AG04449 (cell line): ENCODE results near the gene ORMDL3.

Experiments
- CTCF ChIA-PET: fragments of 350-600 bp; formaldehyde crosslinking; extraction: SDS; loops from one replicate; lab custom pipeline; 2021; ENCODE audit warnings: antibody characterized with exemption; lab: Yijun Ruan, JAX
- POLR2A ChIA-PET: fragments of 400-600, 350-600 bp; formaldehyde crosslinking; extraction: SDS; loops from one replicate; lab custom pipeline; 2020; ENCODE audit warnings: antibody characterized with exemption, inconsistent platforms; lab: Yijun Ruan, JAX
- DNase-seq: peaks from one replicate; pipeline ENCODE4 v3.0.0-alpha.2; 2010; ENCODE audit warnings: low read depth, low spot score
- H3K4me3 ChIP-seq: 2 replicates; pipeline ENCODE4 v1.5.1; 2011; ENCODE audit warnings: low read depth, mild to moderate bottlenecking, control low read depth, low read length
- CTCF ChIP-seq: IDR thresholded peaks from one replicate; pipeline ENCODE4 v1.5.1; 2011; ENCODE audit warnings: mild to moderate bottlenecking, moderate library complexity, low read length, control low read depth, inconsistent platforms; ENCODE audit not compliant: insufficient read depth; ENCODE audit errors: missing control alignments

Gene ORMDL3

GRCh38 chr17:39971076-39971603 is 43.7 kb upstream of the ORMDL3 start:
- no peak for DNase-seq
- no peak for TF ChIP-seq CTCF
- no peak overlapping the region for H3K4me3 ChIP-seq
- ChIA-PET POLR2A (no interaction called here), CTCF (interaction anchor here (0.9 to 23.7 kb wide), 3 partner anchors 9 to 55 kb away, joined by 3 to 450 read pairs (median 15); partner anchors contain the start of genes GSDMA and PSMD3)

- DNase-seq = no peak
- ChIA-PET CTCF (interaction anchor here (0.9 to 23.7 kb wide), 3 partner anchors 10 to 56 kb away, joined by 3 to 450 read pairs (median 15); partner anchors contain the start of genes GSDMA and PSMD3), POLR2A (no interaction called here)
- H3K4me3 ChIP-seq = no peak overlapping the region
- TF ChIP-seq CTCF = no peak
Observed at GRCh38 chr17:39970157-39970692, 42.8 kb upstream of the ORMDL3 start.

- no peak overlapping the region for H3K4me3 ChIP-seq
- no peak for DNase-seq
- CTCF ChIA-PET = interaction anchor here (1.8 to 23.7 kb wide), 3 partner anchors 6 to 96 kb away, joined by 6 to 450 read pairs (median 450); partner anchors contain the start of genes GSDMA and PSMD3
- POLR2A ChIA-PET = no interaction called here
- TF ChIP-seq CTCF = no peak
Observed at GRCh38 chr17:39969375-39969774, 42.0 kb upstream of the ORMDL3 start.

- ChIA-PET CTCF (interaction anchor here (1.8 to 23.7 kb wide), 3 partner anchors 7 to 96 kb away, joined by 6 to 450 read pairs (median 450); partner anchors contain the start of genes GSDMA and PSMD3), POLR2A (interaction anchor here (0.9 kb wide), 1 partner anchor 12 kb away, joined by 3 read pairs; the partner anchor contains the start of gene PSMD3)
- H3K4me3 ChIP-seq = no peak overlapping the region
- DNase-seq = no peak
- TF ChIP-seq CTCF = no peak
Observed at GRCh38 chr17:39968761-39969160, 41.4 kb upstream of the ORMDL3 start.

GRCh38 chr17:39966771-39967170 is 39.4 kb upstream of the ORMDL3 start:
- no peak for TF ChIP-seq CTCF
- no peak overlapping the region for H3K4me3 ChIP-seq
- ChIA-PET CTCF (interaction anchor here (18.6 to 23.7 kb wide), 2 partner anchors 7 to 9 kb away, joined by 450 read pairs; partner anchors contain the start of genes GSDMA and PSMD3), POLR2A (no interaction called here)
- no peak for DNase-seq

- no peak for TF ChIP-seq CTCF
- ChIA-PET CTCF (interaction anchor here (18.6 to 23.7 kb wide), 2 partner anchors 5 to 10 kb away, joined by 450 read pairs; partner anchors contain the start of genes GSDMA and PSMD3), POLR2A (interaction anchor here (0.6 kb wide), 1 partner anchor 10 kb away, joined by 5 read pairs; no protein-coding TSS in a partner anchor)
- H3K4me3 ChIP-seq = no peak overlapping the region
- no peak for DNase-seq
Observed at GRCh38 chr17:39965017-39965699, 37.8 kb upstream of the ORMDL3 start.
